WTC11 (cell line): ENCODE measurements around the gene SYPL1. TPM values are rescaled to one million over a fixed set of nuclear protein-coding genes. Genes with fewer than 3 reads are reported as not detected.

ENCODE experiments used
- ATAC-seq: fragments of 200-7000 bp; cut with Tn5 transposase; 2 replicates; pipeline ENCODE4 v1.10.0; 2021; ENCODE audit warnings: mild to moderate bottlenecking, moderate library complexity
- CTCF ChIA-PET: fragments of 300-600 bp; sonication (Branson Sonifier 250); formaldehyde crosslinking; loops from one replicate; lab custom pipeline; 2021; ENCODE audit warnings: antibody characterized with exemption; lab: Charles Lee
- POLR2A ChIA-PET: fragments of 350-600 bp; sonication (Branson Sonifier 250); formaldehyde crosslinking; loops from one replicate; lab custom pipeline; 2021; ENCODE audit warnings: antibody characterized with exemption; lab: Charles Lee
- DNase-seq: peaks from one replicate; pipeline ENCODE4 v3.0.0; 2021; ENCODE audit warnings: low spot score
- H3K27ac Mint-ChIP-seq: 2 replicates; pipeline ENCODE4 v1.8.0; 2021; ENCODE audit warnings: mixed read lengths
- H3K27me3 Mint-ChIP-seq: 2 replicates; pipeline ENCODE4 v1.8.0; 2021; ENCODE audit warnings: low read depth, mild to moderate bottlenecking, moderate library complexity, mixed read lengths
- H3K36me3 Mint-ChIP-seq: 2 replicates; pipeline ENCODE4 v1.8.0; 2021; ENCODE audit warnings: mixed read lengths
- H3K4me1 Mint-ChIP-seq: 2 replicates; pipeline ENCODE4 v1.8.0; 2022; ENCODE audit warnings: mixed read lengths
- H3K4me3 Mint-ChIP-seq: 2 replicates; pipeline ENCODE4 v1.8.0; 2021; ENCODE audit warnings: mild to moderate bottlenecking, moderate library complexity, mixed read lengths
- H3K9me3 Mint-ChIP-seq: 2 replicates; pipeline ENCODE4 v1.8.0; 2021; ENCODE audit warnings: mixed read lengths
- EMX1 ChIP-seq: fragments of 250-450 bp; sonication (Bioruptor Pico); IDR thresholded peaks from 2 replicates; pipeline ENCODE4 v1.8.0; 2021; ENCODE audit warnings: mild to moderate bottlenecking
- ERG ChIP-seq: fragments of 250-450 bp; sonication (Bioruptor Pico); IDR thresholded peaks from 2 replicates; pipeline ENCODE4 v1.8.0; 2021; ENCODE audit warnings: mild to moderate bottlenecking
- IRF2 ChIP-seq: sonication (generic); formaldehyde crosslinking; IDR thresholded peaks from 2 replicates; pipeline ENCODE4 v1.8.0; 2022; ENCODE audit warnings: low read depth, missing genetic modification reagents, borderline replicate concordance
- NR3C1 ChIP-seq: sonication (generic); formaldehyde crosslinking; conservative IDR thresholded peaks from 2 replicates; pipeline ENCODE4 v1.8.1; 2023; ENCODE audit warnings: low read depth, mild to moderate bottlenecking, missing genetic modification reagents
- TEAD1 ChIP-seq: sonication (generic); formaldehyde crosslinking; IDR thresholded peaks from 2 replicates; pipeline ENCODE4 v1.8.0; 2022; ENCODE audit warnings: mild to moderate bottlenecking, missing genetic modification reagents
- ZNF121 ChIP-seq: sonication (generic); formaldehyde crosslinking; IDR thresholded peaks from 2 replicates; pipeline ENCODE4 v1.8.0; 2023; ENCODE audit warnings: missing genetic modification reagents
- ZNF532 ChIP-seq: fragments of 250-450 bp; sonication (Bioruptor Pico); IDR thresholded peaks from 2 replicates; pipeline ENCODE4 v1.9.0; 2021; ENCODE audit warnings: mild to moderate bottlenecking, borderline replicate concordance
- ZNF671 ChIP-seq: fragments of 250-450 bp; sonication (Bioruptor Pico); IDR thresholded peaks from 2 replicates; pipeline ENCODE4 v1.8.0; 2021; ENCODE audit warnings: mild to moderate bottlenecking
- total RNA-seq: library from RNA; stranded (reverse); gene quantifications from 3 replicates; pipeline ENCODE4 v1.2.3, GENCODE V29; 2021
- TF ChIP-seq, protein P1 (sequence below): sonication (generic); formaldehyde crosslinking; IDR thresholded peaks from 2 replicates; pipeline ENCODE4 v1.8.0; 2022; ENCODE audit warnings: mild to moderate bottlenecking, missing genetic modification reagents
- TF ChIP-seq, protein P2 (sequence below): sonication (generic); formaldehyde crosslinking; IDR thresholded peaks from 2 replicates; pipeline ENCODE4 v1.8.1; 2022; ENCODE audit warnings: missing genetic modification reagents, borderline replicate concordance
- TF ChIP-seq, protein P3 (sequence below): fragments of 250-450 bp; sonication (Bioruptor Pico); IDR thresholded peaks from 2 replicates; pipeline ENCODE4 v1.9.0; 2021; ENCODE audit warnings: moderate library complexity, mild to moderate bottlenecking, inconsistent platforms, borderline replicate concordance
- TF ChIP-seq, protein P4 (sequence below): fragments of 200-600 bp; IDR thresholded peaks from 2 replicates; pipeline ENCODE4 v1.8.0; 2022; ENCODE audit warnings: antibody characterized with exemption
- TF ChIP-seq, protein P5 (sequence below): sonication (generic); formaldehyde crosslinking; IDR thresholded peaks from 2 replicates; pipeline ENCODE4 v1.8.1; 2022; ENCODE audit warnings: low read depth, mild to moderate bottlenecking, moderate library complexity, missing genetic modification reagents, borderline replicate concordance

SYPL1 gene
- total RNA-seq, 1 experiment from 2014 or later, result 54.8 TPM

GRCh38 chr7:106140406-106141173 lies 28.5 kb upstream of the SYPL1 start:
- no peaks in the 10 kb centered on the region for H3K36me3 Mint-ChIP-seq
- no peak overlapping the region for H3K4me3 Mint-ChIP-seq
- no peak for DNase-seq
- CTCF ChIA-PET, result no interaction called here
- no peaks in the 10 kb centered on the region; the same call in 1 of the 2 replicates for H3K27me3 Mint-ChIP-seq
- TF ChIP-seq TEAD1, result no peak
- TF ChIP-seq, protein P1, sequence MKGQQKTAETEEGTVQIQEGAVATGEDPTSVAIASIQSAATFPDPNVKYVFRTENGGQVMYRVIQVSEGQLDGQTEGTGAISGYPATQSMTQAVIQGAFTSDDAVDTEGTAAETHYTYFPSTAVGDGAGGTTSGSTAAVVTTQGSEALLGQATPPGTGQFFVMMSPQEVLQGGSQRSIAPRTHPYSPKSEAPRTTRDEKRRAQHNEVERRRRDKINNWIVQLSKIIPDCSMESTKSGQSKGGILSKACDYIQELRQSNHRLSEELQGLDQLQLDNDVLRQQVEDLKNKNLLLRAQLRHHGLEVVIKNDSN (CRISPR knock-in tag), result no peak
- no peak for TF ChIP-seq ZNF121 (CRISPR knock-in tag)
- no peak for TF ChIP-seq NR3C1
- TF ChIP-seq, all 79 proteins: peak for 0
- H3K27ac Mint-ChIP-seq, result no peak overlapping the region
- POLR2A ChIA-PET, result no interaction called here
- H3K4me1 Mint-ChIP-seq, result peaks cover 24% of the 10 kb centered on the region
- H3K9me3 Mint-ChIP-seq, result peaks cover 22% of the 10 kb centered on the region
- ATAC-seq, result no peak

GRCh38 chr7:106139265-106140251 lies 27.4 kb upstream of the SYPL1 start:
- peaks cover 24% of the 10 kb centered on the region for H3K4me1 Mint-ChIP-seq
- TF ChIP-seq, protein P2, sequence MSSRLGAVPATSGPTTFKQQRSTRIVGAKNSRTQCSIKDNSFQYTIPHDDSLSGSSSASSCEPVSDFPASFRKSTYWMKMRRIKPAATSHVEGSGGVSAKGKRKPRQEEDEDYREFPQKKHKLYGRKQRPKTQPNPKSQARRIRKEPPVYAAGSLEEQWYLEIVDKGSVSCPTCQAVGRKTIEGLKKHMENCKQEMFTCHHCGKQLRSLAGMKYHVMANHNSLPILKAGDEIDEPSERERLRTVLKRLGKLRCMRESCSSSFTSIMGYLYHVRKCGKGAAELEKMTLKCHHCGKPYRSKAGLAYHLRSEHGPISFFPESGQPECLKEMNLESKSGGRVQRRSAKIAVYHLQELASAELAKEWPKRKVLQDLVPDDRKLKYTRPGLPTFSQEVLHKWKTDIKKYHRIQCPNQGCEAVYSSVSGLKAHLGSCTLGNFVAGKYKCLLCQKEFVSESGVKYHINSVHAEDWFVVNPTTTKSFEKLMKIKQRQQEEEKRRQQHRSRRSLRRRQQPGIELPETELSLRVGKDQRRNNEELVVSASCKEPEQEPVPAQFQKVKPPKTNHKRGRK (CRISPR knock-in tag), result no peak
- peak; percentile 41; the same call in 1 of the 2 replicates for TF ChIP-seq EMX1 (CRISPR knock-in tag)
- peak; percentile 59; the same call in 1 of the 2 replicates for TF ChIP-seq ZNF671 (CRISPR knock-in tag)
- no peak overlapping the region for H3K4me3 Mint-ChIP-seq
- CTCF ChIA-PET, result interaction anchor here (0.6 to 1.4 kb wide), 2 partner anchors 14 to 98 kb away, joined by 3 to 10 read pairs; no protein-coding TSS in a partner anchor
- no peaks in the 10 kb centered on the region for H3K36me3 Mint-ChIP-seq
- POLR2A ChIA-PET, result no interaction called here
- ATAC-seq (peak; percentile 21), DNase-seq (no peak)
- H3K27ac Mint-ChIP-seq, result peak overlapping the region; percentile 67; the same call in 1 of the 2 replicates
- H3K27me3 Mint-ChIP-seq, result no peaks in the 10 kb centered on the region; the same call in 1 of the 2 replicates
- peaks cover 22% of the 10 kb centered on the region for H3K9me3 Mint-ChIP-seq

DNA sequence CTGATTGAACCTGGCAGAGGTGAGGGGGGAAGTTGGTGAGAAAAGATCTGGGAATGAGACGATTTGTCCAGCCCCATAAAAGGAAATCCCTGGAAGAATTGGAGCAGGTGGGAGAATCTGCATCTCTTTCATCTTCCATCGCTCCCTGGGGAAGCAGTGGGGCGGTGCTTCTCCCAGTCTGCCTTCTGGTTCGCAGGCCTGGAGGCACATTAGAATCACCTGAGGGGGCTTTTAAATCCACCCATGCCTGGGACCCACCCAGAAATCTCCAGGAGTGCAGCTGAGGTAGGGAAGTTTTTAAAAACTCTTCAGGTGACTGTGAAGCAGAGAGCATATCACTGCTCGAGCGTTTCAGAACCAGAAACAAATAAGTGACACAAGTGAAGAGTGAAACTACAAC lies 26.7 kb upstream of the SYPL1 start:
- ChIA-PET POLR2A (interaction anchor here (0.5 kb wide), 1 partner anchor 499 kb away, joined by 3 read pairs; no protein-coding TSS in a partner anchor), CTCF (interaction anchor here (0.6 to 1.4 kb wide), 2 partner anchors 15 to 97 kb away, joined by 3 to 10 read pairs; no protein-coding TSS in a partner anchor)
- peaks cover 22% of the 10 kb centered on the region for H3K9me3 Mint-ChIP-seq
- H3K27me3 Mint-ChIP-seq, result no peaks in the 10 kb centered on the region; the same call in 1 of the 2 replicates
- ATAC-seq, result peak; percentile 59
- peak overlapping the region; percentile 67 for H3K27ac Mint-ChIP-seq
- H3K4me1 Mint-ChIP-seq, result peaks cover 24% of the 10 kb centered on the region
- DNase-seq, result no peak
- no peaks in the 10 kb centered on the region for H3K36me3 Mint-ChIP-seq
- no peak overlapping the region for H3K4me3 Mint-ChIP-seq
- TF ChIP-seq, protein P3, sequence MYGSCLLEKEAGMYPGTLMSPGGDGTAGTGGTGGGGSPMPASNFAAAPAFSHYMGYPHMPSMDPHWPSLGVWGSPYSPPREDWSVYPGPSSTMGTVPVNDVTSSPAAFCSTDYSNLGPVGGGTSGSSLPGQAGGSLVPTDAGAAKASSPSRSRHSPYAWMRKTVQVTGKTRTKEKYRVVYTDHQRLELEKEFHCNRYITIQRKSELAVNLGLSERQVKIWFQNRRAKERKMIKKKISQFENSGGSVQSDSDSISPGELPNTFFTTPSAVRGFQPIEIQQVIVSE, result no peak
- TF ChIP-seq, protein P4, sequence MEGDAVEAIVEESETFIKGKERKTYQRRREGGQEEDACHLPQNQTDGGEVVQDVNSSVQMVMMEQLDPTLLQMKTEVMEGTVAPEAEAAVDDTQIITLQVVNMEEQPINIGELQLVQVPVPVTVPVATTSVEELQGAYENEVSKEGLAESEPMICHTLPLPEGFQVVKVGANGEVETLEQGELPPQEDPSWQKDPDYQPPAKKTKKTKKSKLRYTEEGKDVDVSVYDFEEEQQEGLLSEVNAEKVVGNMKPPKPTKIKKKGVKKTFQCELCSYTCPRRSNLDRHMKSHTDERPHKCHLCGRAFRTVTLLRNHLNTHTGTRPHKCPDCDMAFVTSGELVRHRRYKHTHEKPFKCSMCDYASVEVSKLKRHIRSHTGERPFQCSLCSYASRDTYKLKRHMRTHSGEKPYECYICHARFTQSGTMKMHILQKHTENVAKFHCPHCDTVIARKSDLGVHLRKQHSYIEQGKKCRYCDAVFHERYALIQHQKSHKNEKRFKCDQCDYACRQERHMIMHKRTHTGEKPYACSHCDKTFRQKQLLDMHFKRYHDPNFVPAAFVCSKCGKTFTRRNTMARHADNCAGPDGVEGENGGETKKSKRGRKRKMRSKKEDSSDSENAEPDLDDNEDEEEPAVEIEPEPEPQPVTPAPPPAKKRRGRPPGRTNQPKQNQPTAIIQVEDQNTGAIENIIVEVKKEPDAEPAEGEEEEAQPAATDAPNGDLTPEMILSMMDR, result no peak
- TF ChIP-seq IRF2 (CRISPR knock-in tag), result no peak
- no peak for TF ChIP-seq ZNF532 (CRISPR knock-in tag)
- TF ChIP-seq, protein P5, sequence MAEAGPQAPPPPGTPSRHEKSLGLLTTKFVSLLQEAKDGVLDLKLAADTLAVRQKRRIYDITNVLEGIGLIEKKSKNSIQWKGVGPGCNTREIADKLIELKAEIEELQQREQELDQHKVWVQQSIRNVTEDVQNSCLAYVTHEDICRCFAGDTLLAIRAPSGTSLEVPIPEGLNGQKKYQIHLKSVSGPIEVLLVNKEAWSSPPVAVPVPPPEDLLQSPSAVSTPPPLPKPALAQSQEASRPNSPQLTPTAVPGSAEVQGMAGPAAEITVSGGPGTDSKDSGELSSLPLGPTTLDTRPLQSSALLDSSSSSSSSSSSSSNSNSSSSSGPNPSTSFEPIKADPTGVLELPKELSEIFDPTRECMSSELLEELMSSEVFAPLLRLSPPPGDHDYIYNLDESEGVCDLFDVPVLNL (CRISPR knock-in tag), result no peak
- no peak for TF ChIP-seq ERG (CRISPR knock-in tag)
